Activated T-helper 1 cell treated with Interleukin-2 at 50 U/mL for 16 hours (primary cell): Measurements from ENCODE around the gene HAND1.
"Not testable (repeated sequence)": the region's sequence is repeated elsewhere in the genome, so short reads cannot be mapped to it uniquely, and the experiment has no call there.

ENCODE experiments used
- DNase-seq: peaks from one replicate; pipeline ENCODE4 v3.0.0-alpha.2; 2020; ENCODE audit warnings: low read depth

The HAND1 gene

DNA sequence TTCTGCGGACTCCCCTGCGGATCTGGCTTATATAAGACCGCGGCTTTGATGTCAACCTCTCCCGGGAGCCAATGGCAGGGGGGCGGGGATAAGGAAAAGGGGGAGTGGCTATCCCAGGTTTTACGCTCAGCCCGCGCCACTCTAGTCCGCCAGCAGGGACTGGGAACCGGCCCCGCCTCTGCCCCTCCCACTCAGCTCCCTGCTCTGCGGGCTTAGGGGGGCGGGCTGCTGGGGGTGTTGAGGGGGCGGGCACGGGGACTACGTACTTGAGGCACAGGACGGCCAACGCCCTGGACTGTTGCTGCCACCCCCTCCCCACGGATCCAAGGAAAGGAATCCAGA lies at the start of gene HAND1:
TSS of gene HAND1 (minus strand) at position 4 of the 342 bp plus-strand sequence. CDS start 219 bp downstream, outside the sequence.
- no peak for DNase-seq

GRCh38 chr5:154526231-154527226 lies 48.5 kb upstream of the HAND1 start:
- DNase-seq: no peak

- no peak for DNase-seq
These were observed 46.8 kb upstream of the HAND1 start for GRCh38 chr5:154524859-154525258.

DNA sequence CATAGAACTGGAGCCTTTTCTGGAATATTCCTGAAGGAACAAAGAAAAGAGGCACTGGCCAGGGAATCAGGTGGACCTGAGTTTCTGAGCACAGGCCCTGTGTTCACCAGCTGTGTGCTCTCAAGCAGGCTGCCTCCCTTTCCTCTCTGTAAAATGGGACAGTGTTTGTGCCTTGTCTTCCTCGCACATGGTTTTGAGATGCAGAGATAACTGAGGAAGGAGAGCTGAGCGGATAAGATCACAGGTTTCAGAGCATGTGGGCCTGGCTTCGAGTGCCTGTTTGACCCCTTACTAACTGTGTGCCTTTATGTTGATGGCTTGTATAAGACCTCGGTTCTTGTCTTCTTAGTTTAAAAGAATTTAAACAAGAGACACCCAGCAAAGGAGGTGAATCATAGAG lies 46.2 kb upstream of the HAND1 start:
- DNase-seq: no peak

GRCh38 chr5:154523709-154524108 lies 45.7 kb upstream of the HAND1 start:
- DNase-seq: no peak

DNA sequence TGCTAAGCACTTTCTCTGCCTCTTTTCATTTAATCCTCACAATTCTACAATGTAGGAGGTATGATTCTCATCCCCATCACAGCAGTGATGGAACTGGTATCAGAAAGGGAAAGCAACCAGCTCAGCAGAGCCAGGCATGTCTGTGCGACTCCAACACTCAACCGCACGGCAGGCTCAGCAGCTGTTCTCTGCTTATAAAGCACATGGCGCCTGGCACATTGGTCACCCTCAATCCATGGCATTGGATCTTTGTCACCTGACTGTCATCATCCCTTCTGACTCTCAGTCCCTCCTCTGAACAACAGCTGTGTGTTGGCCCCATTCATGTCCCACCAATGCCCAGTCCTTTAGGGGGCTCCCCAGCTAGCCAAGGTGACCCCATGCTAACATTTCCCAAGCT lies 45.1 kb upstream of the HAND1 start:
- no peak for DNase-seq

- DNase-seq: no peak
These were observed 44.3 kb upstream of the HAND1 start for GRCh38 chr5:154522284-154522683.

GRCh38 chr5:154521756-154522155 lies 43.7 kb upstream of the HAND1 start:
- no peak for DNase-seq

- DNase-seq: no peak
These were observed 42.9 kb upstream of the HAND1 start for GRCh38 chr5:154520861-154521453.

DNA sequence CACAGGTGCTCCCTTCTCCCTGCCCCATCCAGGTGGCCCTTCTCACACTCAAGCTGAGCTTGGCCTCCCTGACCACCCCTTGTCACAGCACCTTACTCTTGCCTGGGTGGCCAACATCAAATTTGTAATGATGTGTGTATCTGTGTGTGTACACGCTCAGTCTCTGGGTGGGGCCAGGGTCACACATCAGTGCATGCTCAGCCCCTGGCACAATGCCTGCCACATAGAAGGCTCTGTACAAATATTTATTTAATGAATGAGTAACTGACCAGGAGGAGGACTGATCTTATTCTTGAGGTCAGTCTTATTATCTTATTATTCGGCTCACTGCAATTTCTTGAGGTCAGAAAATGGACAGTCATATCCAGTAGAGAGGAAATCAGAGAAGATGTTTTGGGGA lies 41.3 kb upstream of the HAND1 start:
- no peak for DNase-seq

DNA sequence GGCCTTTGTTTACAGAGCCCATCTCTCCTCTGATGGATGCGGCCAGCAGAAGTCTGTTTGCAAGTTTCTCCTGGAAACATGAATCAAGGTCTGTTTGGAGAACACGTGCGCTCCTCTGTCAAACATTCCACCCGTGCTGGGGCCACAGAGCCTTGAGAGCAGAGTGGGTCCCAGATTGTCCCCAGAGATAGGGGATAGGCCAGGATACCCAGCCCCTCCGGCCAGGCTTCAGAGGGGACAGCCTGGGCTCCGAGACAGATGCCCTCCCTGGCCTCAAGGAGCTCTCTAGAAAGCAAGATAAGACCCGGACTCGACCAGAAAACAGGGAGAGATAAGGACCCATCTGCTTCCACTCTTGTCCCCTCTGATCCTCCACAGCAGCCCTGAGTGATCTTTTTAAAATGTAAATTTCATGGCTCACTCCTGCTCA lies 40.4 kb upstream of the HAND1 start:
- DNase-seq: no peak

DNA sequence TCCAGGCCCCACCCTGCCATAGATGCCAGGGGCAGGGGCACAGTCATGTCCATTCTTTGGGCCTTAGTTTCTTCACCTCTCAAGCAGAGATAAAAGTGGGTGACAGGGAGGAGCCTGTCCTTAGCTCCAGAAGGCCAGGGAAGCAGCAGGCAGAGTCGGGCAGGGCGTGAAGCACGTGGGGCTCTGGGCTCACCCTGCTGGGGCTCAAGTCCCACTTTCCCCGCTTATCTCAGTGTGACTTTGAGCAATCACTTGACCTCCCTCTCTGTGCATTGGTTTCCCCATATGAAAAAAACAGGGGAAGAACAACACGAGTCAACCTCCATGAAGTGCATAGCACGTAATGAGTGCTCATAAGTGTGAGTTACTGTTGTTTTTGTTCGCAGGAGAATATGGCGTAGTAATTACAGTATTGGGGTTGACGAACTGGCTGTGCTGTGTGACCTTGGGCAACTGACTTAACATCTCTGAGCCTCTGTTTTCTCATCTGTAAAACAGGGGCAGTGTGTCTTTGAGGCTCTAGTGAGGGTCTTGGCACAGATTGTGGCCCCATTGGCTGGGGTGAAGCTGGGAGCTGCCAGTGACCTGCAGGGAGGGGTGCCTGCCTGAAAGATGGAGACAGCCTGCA lies 39.9 kb upstream of the HAND1 start:
- DNase-seq: no peak

- no peak for DNase-seq
These were observed 39.2 kb upstream of the HAND1 start for GRCh38 chr5:154517181-154517580.

DNA sequence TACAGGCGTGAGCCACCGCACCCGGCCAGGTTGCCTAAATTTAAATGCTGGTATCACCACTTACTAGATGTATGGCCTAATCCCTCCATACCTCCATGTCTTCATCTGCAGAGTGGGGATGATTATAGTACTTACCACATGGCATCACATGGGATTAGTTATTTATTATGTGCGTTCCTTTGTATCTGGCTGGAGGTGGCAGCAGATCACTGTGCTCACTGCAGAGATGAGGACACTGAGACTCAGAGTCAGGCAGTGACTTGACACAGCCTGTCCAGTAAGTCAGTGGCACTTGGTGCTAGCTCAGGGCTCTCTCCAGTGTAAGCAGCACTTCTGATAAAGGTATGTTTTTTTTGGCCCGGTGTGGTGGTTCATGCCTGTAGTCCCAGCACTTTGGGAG lies 38.4 kb upstream of the HAND1 start:
- DNase-seq: no peak

GRCh38 chr5:154515488-154515887 lies 37.5 kb upstream of the HAND1 start:
- DNase-seq: not testable (repeated sequence)

- DNase-seq: no peak
These were observed 36.3 kb upstream of the HAND1 start for GRCh38 chr5:154514331-154514730.

GRCh38 chr5:154513669-154514084 lies 35.6 kb upstream of the HAND1 start:
- DNase-seq: no peak

DNA sequence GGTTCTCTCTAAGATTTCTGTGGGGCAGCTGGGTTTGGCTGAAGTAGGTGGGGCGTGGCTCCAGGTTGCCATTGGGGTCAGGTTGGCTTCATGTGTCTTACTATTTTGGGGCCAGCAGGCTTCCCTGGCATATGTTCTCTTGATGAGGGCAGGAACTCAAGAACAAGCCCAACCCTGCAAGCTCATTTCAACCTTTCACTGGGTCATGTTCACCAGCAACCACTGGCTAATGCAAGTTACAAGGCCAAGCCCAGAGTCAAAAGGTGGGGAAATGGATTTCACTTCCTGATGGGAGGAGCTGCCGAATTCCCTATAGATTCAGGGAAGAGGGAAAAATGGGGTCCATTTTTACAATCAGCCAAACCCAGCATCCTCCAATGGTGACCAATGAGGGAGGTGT lies 34.0 kb upstream of the HAND1 start:
- no peak for DNase-seq

DNA sequence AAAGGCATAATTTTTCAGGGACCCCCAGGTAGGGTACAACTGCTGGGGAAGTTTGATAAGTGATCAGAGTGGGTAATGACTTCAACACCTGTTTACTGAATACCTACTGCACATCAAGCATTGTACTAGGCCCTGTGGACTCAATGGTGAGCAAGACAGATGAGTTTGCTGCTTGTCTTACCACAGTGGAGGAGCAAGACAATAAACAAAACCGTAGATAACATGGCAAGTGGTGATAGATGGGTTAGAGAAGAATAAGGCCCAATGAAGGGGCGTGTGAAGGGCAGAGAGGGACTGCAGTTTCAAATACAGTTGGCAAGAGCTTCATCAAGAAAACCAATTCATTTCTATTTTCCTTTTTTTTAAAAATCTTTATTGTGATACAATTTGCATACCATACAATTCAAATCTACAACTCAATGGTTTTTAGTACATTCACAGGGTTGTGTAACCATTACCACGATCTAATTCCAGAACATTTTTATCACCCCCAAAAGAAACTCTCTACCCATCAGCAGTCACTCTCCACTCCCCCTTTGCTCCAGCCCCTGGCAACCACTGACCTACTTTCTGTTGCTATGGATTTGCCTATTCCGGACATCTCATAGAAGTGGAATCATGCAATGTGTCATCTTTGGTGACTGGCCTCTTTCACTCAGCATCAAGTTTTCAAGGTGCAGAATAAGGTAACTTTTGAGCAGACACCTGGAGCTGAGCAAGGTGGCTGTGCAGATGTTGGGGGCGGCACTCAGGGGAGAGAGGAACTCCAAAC lies 31.9 kb upstream of the HAND1 start:
- DNase-seq: no peak

GRCh38 chr5:154508114-154508513 lies 30.1 kb upstream of the HAND1 start:
- DNase-seq: no peak

DNA sequence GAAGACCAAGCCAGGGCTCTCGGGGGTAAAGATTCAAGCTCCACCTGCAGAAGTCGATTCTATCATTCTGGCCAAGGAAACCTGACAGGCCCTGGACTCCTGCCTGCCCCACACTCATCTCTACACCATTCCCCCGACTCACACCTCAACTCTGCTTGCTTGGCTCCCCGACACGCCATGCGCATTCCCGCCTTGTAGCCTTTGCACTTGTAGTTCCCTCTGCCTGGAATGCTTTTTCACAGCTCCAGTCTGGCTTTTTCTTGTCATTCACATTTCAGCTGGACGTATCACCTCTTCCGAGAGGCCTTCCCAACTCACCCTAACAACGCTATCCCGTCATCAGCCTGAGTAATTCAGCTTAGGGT lies 28.7 kb upstream of the HAND1 start:
- no peak for DNase-seq

- no peak for DNase-seq
These were observed 28.2 kb upstream of the HAND1 start for GRCh38 chr5:154506049-154506715.
